Measurements from ENCODE around the gene ANXA9. TPM values are rescaled to one million over a fixed set of nuclear protein-coding genes. Genes with fewer than 3 reads are reported as not detected.

ANXA9 gene
- polyA plus RNA-seq, 3 donors, result 0.28 to 1.7 (median 1.4) TPM

GRCh38 chr1:151002051-151002450 lies 20.0 kb downstream of the ANXA9 start:
- H3K36me3 ChIP-seq (replicated peaks in 1 of 2; ENCODE audit: control insufficient read depth in 1 of 2, insufficient read depth in 2 of 2, low read length in 2 of 2), result peaks cover 15 to 34% of the 10 kb centered on the region in 2 donors
- peaks cover 79 to 81% of the 10 kb centered on the region in 2 donors for H3K4me1 ChIP-seq (ENCODE audit: control insufficient read depth in 1 of 2, insufficient read depth in 2 of 2, low read length in 2 of 2)
- peak overlapping the region; percentile 88 to 94 (median 91) for H3K27ac Mint-ChIP-seq
- H3K9me3 Mint-ChIP-seq, result peaks cover 0 to 3% (median 0%) of the 10 kb centered on the region in 7 donors
- intact Hi-C loops (cut with micrococcal nuclease), result loop anchor here in 1 of 2 donors (10.0 kb wide), 1 partner anchor 163 kb away; the partner anchor contains the start of genes LYSMD1 and SCNM1
- no peak overlapping the region for H3K4me3 Mint-ChIP-seq
- H3K4me2 ChIP-seq (replicated peaks; ENCODE audit: extremely low read depth, low read length, poor library complexity, severe bottlenecking), result peak overlapping the region; percentile 62
- H2AFZ ChIP-seq (ENCODE audit: insufficient read depth, low read depth, low read length, poor library complexity, severe bottlenecking), result no peak overlapping the region
- DNase-seq, result peak in 2 of 3 donors; percentile 50 to 52
- peaks cover 36 to 46% of the 10 kb centered on the region in 2 donors for H3K36me3 Mint-ChIP-seq
- H4K20me1 ChIP-seq (ENCODE audit: insufficient read depth, low read length), result peaks cover 15% of the 10 kb centered on the region
- no peak overlapping the region for H3K9ac ChIP-seq (ENCODE audit: insufficient read depth, low read length, poor library complexity, severe bottlenecking)
- no peaks in the 10 kb centered on the region for H3K9me3 ChIP-seq (replicated peaks in 1 of 2; ENCODE audit: control insufficient read depth in 1 of 2, insufficient read depth in 1 of 2, low read length in 2 of 2)
- peak overlapping the region in 1 of 3 experiments; percentile 56 for H3K4me3 ChIP-seq (replicated peaks in 1 of 3; ENCODE audit: low read depth in 2 of 3, low read length in 3 of 3)
- H3K4me1 Mint-ChIP-seq, result peaks cover 79% of the 10 kb centered on the region
- peak overlapping the region; percentile 73 to 78 for H3K27ac ChIP-seq (ENCODE audit: low read depth in 1 of 2, low read length in 2 of 2)
- no peaks in the 10 kb centered on the region for H3K27me3 ChIP-seq (ENCODE audit: control insufficient read depth in 2 of 2, insufficient read depth in 2 of 2, low read length in 2 of 2)
- H3K79me2 ChIP-seq (ENCODE audit: insufficient read depth, low read length), result peaks cover 64% of the 10 kb centered on the region
- no peak for TF ChIP-seq CTCF (IDR thresholded peaks at IDR 0.05)
- peaks cover 0 to 3% (median 2%) of the 10 kb centered on the region in 3 donors for H3K27me3 Mint-ChIP-seq (ENCODE audit: low read depth in 3 of 3)
- 50% methylated on average over 2 of the region's 3 CpGs for WGBS (ENCODE audit: insufficient coverage)

- Histone ChIP-seq H2AFZ (ENCODE audit: insufficient read depth, low read depth, low read length, poor library complexity, severe bottlenecking) (no peak overlapping the region), H4K20me1 (ENCODE audit: insufficient read depth, low read length) (peaks cover 15% of the 10 kb centered on the region), H3K4me1 (ENCODE audit: control insufficient read depth in 1 of 2, insufficient read depth in 2 of 2, low read length in 2 of 2) (peaks cover 85 to 87% of the 10 kb centered on the region in 2 donors), H3K79me2 (ENCODE audit: insufficient read depth, low read length) (peaks cover 69% of the 10 kb centered on the region), H3K9ac (ENCODE audit: insufficient read depth, low read length, poor library complexity, severe bottlenecking) (no peak overlapping the region), H3K36me3 (replicated peaks in 1 of 2; ENCODE audit: control insufficient read depth in 1 of 2, insufficient read depth in 2 of 2, low read length in 2 of 2) (peaks cover 10 to 28% of the 10 kb centered on the region in 2 donors), H3K27ac (ENCODE audit: low read depth in 1 of 2, low read length in 2 of 2) (peak overlapping the region; percentile 73 to 78), H3K27me3 (ENCODE audit: control insufficient read depth in 2 of 2, insufficient read depth in 2 of 2, low read length in 2 of 2) (no peaks in the 10 kb centered on the region), H3K9me3 (replicated peaks in 1 of 2; ENCODE audit: control insufficient read depth in 1 of 2, insufficient read depth in 1 of 2, low read length in 2 of 2) (no peaks in the 10 kb centered on the region), H3K4me2 (replicated peaks; ENCODE audit: extremely low read depth, low read length, poor library complexity, severe bottlenecking) (peak overlapping the region; percentile 62), H3K4me3 (replicated peaks in 1 of 3; ENCODE audit: low read depth in 2 of 3, low read length in 3 of 3) (peak overlapping the region in 1 of 3 experiments; percentile 56)
- peaks cover 30 to 41% of the 10 kb centered on the region in 2 donors for H3K36me3 Mint-ChIP-seq
- peaks cover 84% of the 10 kb centered on the region for H3K4me1 Mint-ChIP-seq
- no peak for DNase-seq
- intact Hi-C loops (cut with micrococcal nuclease), result loop anchor here in 1 of 2 donors (10.0 kb wide), 1 partner anchor 162 kb away; the partner anchor contains the start of genes LYSMD1 and SCNM1
- peak overlapping the region in 1 of 2 donors; percentile 77 for H3K4me3 Mint-ChIP-seq
- 90% methylated on average over 2 of the region's 2 CpGs for WGBS (ENCODE audit: insufficient coverage)
- TF ChIP-seq CTCF (IDR thresholded peaks at IDR 0.05), result no peak
- peak overlapping the region; percentile 88 to 94 (median 91) for H3K27ac Mint-ChIP-seq
- H3K27me3 Mint-ChIP-seq (ENCODE audit: low read depth in 3 of 3), result peaks cover 0 to 6% (median 2%) of the 10 kb centered on the region in 3 donors
- H3K9me3 Mint-ChIP-seq, result peaks cover 0 to 2% (median 0%) of the 10 kb centered on the region in 7 donors
Observed at GRCh38 chr1:151002611-151003010, 20.5 kb downstream of the ANXA9 start.

Measured in CD14-positive monocyte (primary cell).